SJSA1 (cell line): Measurements from ENCODE around the gene GDE1. TPM values are rescaled to one million over a fixed set of nuclear protein-coding genes. Genes with fewer than 3 reads are reported as not detected.

ENCODE experiments used
- DNase-seq, 2 experiments: peaks; one replicate each; pipeline ENCODE4 v3.0.0-alpha.2; 2015 to 2020; ENCODE audit warnings: low spot score in 2 of 2, low read depth in 1 of 2
- H3K27ac ChIP-seq: fragments of 250-450 bp; sonication (Bioruptor Pico); 2 replicates; pipeline ENCODE4 v1.5.1; 2020; ENCODE audit warnings: mild to moderate bottlenecking, moderate library complexity
- H3K27me3 ChIP-seq: fragments of 250-450 bp; sonication (Bioruptor Pico); replicated peaks from 2 replicates; pipeline ENCODE4 v1.5.1; 2020; ENCODE audit warnings: mild to moderate bottlenecking, moderate library complexity
- H3K36me3 ChIP-seq: fragments of 250-450 bp; sonication (Bioruptor Pico); 2 replicates; pipeline ENCODE4 v1.5.1; 2020; ENCODE audit warnings: mild to moderate bottlenecking
- H3K4me1 ChIP-seq: fragments of 250-450 bp; sonication (Bioruptor Pico); replicated peaks from 2 replicates; pipeline ENCODE4 v1.6.1; 2021; ENCODE audit warnings: mild to moderate bottlenecking
- H3K4me3 ChIP-seq: fragments of 250-450 bp; sonication (Bioruptor Pico); 2 replicates; pipeline ENCODE4 v1.5.1; 2020; ENCODE audit warnings: mild to moderate bottlenecking
- H3K9me3 ChIP-seq: fragments of 250-450 bp; sonication (Bioruptor Pico); replicated peaks from 2 replicates; pipeline ENCODE4 v1.5.1; 2020; ENCODE audit warnings: mild to moderate bottlenecking
- total RNA-seq: library from RNA; depleted of rRNA; stranded (reverse); fragments of >200 nt; shearing (Covaris generic); gene quantifications from 2 replicates; pipeline ENCODE4 v1.2.3, GENCODE V29; 2014

GDE1 gene
- total RNA-seq, 1 experiment from 2014 or later = 48.2 TPM

- peaks cover 23% of the 10 kb centered on the region for H3K4me1 ChIP-seq
- H3K27me3 ChIP-seq = no peaks in the 10 kb centered on the region
- no peaks in the 10 kb centered on the region for H3K9me3 ChIP-seq
- peak; percentile 50 to 51 for DNase-seq
- peaks cover 30% of the 10 kb centered on the region for H3K36me3 ChIP-seq
- H3K4me3 ChIP-seq = no peak overlapping the region
- no peak overlapping the region for H3K27ac ChIP-seq
These were observed 4.3 kb downstream of the GDE1 start for GRCh38 chr16:19517424-19518089.

- Histone ChIP-seq H3K36me3 (peaks cover 30% of the 10 kb centered on the region), H3K4me1 (peaks cover 15% of the 10 kb centered on the region), H3K27me3 (no peaks in the 10 kb centered on the region), H3K9me3 (no peaks in the 10 kb centered on the region), H3K4me3 (no peak overlapping the region), H3K27ac (no peak overlapping the region)
- no peak for DNase-seq
These were observed 6.1 kb downstream of the GDE1 start for GRCh38 chr16:19515757-19516156.

DNA sequence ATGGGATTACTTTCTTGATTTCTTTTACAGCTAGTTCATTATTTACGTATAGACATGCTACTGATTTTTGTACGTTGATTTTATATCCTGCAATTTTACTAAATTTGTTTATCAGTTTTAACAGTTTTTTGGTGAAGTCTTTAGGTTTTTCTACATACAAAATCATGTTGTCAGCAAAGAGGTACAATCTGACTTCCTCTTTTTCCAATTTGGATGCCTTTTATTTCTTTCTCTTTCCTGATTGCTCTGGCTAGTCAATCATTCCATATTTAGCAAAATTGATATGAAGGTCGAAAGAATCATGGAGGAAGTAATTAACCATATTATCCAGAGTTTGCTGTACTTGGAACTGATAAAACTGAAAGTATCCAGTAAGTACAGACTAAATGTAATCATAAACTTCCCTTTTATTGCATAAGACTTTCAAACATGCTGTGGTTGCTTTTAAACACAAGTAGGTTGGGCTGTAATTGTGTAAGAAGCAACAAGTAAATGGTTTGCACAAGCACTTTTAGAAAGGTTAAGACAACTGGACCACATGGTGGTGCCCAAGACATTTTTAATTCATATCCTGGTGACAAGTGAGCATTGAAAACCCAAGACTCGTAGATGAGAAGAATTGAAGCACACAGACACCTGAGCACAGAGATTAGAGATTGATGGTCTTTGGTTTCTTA lies 8.4 kb downstream of the GDE1 start:
- Histone ChIP-seq H3K36me3 (peaks cover 30% of the 10 kb centered on the region), H3K4me3 (no peak overlapping the region), H3K27ac (no peak overlapping the region), H3K9me3 (no peaks in the 10 kb centered on the region), H3K27me3 (no peaks in the 10 kb centered on the region), H3K4me1 (peaks cover 13% of the 10 kb centered on the region)
- DNase-seq = no peak

DNA sequence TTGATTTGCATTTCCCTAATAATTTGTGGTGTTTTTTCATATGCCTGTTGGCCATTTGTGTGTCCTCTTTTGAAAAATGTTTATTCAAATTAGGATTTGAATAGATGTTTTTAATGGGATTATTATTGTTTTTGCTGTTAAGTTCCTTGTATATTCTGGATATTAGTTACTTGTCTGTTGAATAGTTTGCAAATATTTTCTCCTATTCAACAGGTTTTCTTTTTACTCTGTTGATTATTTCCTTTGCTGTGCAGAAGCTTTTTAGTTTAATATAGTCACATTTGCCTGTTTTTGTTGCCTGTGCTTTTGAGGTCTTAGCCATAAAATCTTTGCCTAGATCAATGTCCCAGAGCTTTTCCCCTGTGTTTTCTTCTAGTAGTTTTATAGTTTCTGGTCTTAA lies 9.6 kb downstream of the GDE1 start:
- H3K4me3 ChIP-seq = no peak overlapping the region
- H3K9me3 ChIP-seq = no peaks in the 10 kb centered on the region
- peaks cover 32% of the 10 kb centered on the region for H3K36me3 ChIP-seq
- H3K27me3 ChIP-seq = no peaks in the 10 kb centered on the region
- no peak for DNase-seq
- peaks cover 8% of the 10 kb centered on the region for H3K4me1 ChIP-seq
- H3K27ac ChIP-seq = no peak overlapping the region

GRCh38 chr16:19507867-19508266 lies 14.0 kb downstream of the GDE1 start:
- Histone ChIP-seq H3K4me1 (no peaks in the 10 kb centered on the region), H3K36me3 (peaks cover 28% of the 10 kb centered on the region), H3K27me3 (no peaks in the 10 kb centered on the region), H3K4me3 (no peak overlapping the region), H3K27ac (no peak overlapping the region), H3K9me3 (no peaks in the 10 kb centered on the region)
- no peak for DNase-seq

GRCh38 chr16:19506965-19507364 lies 14.9 kb downstream of the GDE1 start:
- no peak for DNase-seq
- Histone ChIP-seq H3K9me3 (no peaks in the 10 kb centered on the region), H3K36me3 (peaks cover 32% of the 10 kb centered on the region), H3K27ac (no peak overlapping the region), H3K4me1 (no peaks in the 10 kb centered on the region), H3K27me3 (no peaks in the 10 kb centered on the region), H3K4me3 (no peak overlapping the region)

DNA sequence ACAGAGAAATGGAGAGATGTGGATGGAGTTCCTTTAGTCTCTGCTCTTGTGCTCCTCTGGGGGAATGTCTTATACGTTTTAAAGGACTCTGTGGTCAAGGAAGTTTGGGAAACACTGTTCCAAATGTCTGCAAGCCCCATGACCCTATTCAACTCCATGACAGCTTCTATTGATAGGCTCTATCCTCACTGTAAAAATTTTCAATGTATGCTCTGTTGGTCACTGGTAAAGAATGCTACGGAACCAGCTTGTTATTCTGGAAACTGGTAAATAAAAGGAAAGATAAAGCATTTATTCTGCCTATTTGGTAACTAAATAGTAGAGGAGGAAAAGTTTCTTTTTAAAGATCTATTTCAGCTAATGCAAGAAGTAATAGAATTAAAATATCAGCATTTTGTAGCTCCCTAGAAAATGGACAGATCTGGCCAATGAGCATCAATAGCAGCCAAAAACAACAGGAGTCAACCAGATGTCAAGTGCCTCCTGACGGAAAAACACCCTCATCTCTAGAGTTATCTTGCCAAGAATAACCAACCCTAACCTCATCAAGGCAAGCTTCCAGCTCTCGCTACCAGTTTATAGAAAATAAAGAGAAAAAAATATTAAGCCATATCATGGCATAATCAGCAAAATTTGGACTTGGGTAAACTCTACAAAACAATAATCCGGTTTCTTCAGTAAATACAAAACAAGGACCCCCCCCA lies 16.1 kb downstream of the GDE1 start:
- Histone ChIP-seq H3K4me3 (no peak overlapping the region), H3K9me3 (no peaks in the 10 kb centered on the region), H3K4me1 (no peaks in the 10 kb centered on the region), H3K27ac (no peak overlapping the region), H3K27me3 (no peaks in the 10 kb centered on the region), H3K36me3 (peaks cover 40% of the 10 kb centered on the region)
- no peak for DNase-seq

GRCh38 chr16:19503461-19504075 lies 18.3 kb downstream of the GDE1 start:
- DNase-seq = no peak

DNA sequence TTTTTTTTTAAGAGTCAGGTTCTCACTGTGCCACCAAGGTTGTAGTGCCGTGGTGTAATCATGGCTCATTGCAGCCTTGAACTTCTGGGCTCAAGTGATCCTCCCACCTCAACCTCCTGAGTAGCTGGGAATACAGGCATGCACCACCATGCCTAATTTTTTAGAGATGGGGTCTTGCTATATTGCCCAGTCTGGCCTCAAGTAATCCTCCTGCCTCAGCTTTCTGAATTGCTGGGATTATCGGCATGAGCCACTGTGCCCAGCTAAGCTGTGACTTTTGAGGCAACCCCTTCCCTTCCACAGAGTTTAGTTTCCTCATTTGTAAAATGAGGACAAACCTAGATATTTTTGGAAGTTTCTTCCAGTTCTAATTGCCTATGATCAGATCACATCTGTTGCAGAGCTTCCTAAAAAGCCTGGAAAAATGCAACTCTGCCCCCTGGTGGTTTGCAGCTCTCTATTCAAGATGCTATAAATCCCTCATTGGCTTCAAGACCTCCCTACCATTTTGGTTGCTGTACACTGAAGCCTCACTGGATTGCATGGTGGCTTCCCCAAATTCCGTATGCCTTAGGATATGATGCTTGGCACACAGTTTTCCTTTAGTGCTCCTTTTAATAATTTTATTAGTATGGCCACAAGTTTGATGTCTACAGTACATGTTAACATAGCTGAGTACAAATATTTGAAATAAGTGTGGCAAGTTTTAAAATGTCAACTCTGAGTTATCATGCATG lies 19.3 kb downstream of the GDE1 start:
- peak; percentile 37 to 63 for DNase-seq
- Histone ChIP-seq H3K27ac (no peak overlapping the region), H3K27me3 (no peaks in the 10 kb centered on the region), H3K36me3 (peaks cover 40% of the 10 kb centered on the region), H3K4me3 (no peak overlapping the region), H3K4me1 (no peaks in the 10 kb centered on the region), H3K9me3 (no peaks in the 10 kb centered on the region)

More at GRCh38 chr16:19503461-19504075, 18.3 kb downstream of the GDE1 start:
- H3K36me3 ChIP-seq = peaks cover 40% of the 10 kb centered on the region
- no peak overlapping the region for H3K4me3 ChIP-seq
- no peak overlapping the region for H3K27ac ChIP-seq
- H3K9me3 ChIP-seq = no peaks in the 10 kb centered on the region
- no peaks in the 10 kb centered on the region for H3K27me3 ChIP-seq
- H3K4me1 ChIP-seq = no peaks in the 10 kb centered on the region

GRCh38 chr16:19499481-19499880 lies 22.4 kb downstream of the GDE1 start:
- Histone ChIP-seq H3K27me3 (no peaks in the 10 kb centered on the region), H3K9me3 (no peaks in the 10 kb centered on the region), H3K36me3 (peaks cover 28% of the 10 kb centered on the region), H3K4me3 (no peak overlapping the region), H3K4me1 (no peaks in the 10 kb centered on the region), H3K27ac (no peak overlapping the region)
- DNase-seq = no peak

DNA sequence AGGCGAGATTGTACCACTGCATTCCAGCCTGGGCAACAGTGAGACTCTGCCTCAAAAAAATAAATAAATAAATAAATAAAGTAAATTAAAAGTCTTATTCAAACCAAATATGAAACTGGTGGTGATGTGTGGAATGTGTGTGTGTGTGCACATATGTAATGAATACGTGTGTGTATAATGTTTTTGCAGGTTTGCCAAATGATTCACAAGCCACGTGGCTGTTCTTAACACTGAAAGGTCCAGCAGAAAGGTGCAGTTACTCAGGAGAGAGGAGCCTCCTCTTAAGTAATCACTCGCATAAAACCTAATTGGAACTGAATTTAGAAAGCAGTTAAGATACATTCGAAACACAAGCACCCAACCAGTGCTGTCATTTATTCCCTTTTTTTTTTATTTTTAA lies 22.9 kb downstream of the GDE1 start:
- Histone ChIP-seq H3K4me3 (no peak overlapping the region), H3K9me3 (no peaks in the 10 kb centered on the region), H3K4me1 (no peaks in the 10 kb centered on the region), H3K27me3 (no peaks in the 10 kb centered on the region), H3K36me3 (peaks cover 24% of the 10 kb centered on the region), H3K27ac (no peak overlapping the region)
- DNase-seq = no peak

GRCh38 chr16:19497176-19497575 lies 24.7 kb downstream of the GDE1 start:
- Histone ChIP-seq H3K4me1 (no peaks in the 10 kb centered on the region), H3K27ac (no peak overlapping the region), H3K4me3 (no peak overlapping the region), H3K9me3 (no peaks in the 10 kb centered on the region), H3K27me3 (no peaks in the 10 kb centered on the region), H3K36me3 (peaks cover 9% of the 10 kb centered on the region)
- DNase-seq = no peak

DNA sequence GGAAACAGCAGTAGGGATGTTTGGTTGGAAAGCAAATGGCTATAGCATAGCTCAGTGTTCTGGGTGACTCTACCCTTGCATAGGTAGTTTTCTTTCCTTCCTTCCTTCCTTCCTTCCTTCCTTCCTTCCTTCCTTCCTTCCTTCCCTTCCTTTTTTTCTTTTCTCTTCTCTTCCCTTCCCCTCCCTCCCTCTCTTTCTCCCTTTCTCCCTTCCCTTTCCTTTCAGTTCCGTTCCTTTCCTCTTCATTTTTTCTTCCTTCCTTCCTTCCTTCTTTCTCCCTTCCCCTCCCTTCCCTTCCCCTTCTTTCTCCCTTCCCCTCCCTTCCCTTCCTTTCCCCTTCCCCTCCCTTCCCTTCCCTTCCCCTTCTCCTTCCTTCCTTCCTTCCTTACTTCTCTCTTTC lies 31.3 kb downstream of the GDE1 start:
- no peaks in the 10 kb centered on the region for H3K36me3 ChIP-seq
- H3K27me3 ChIP-seq = no peaks in the 10 kb centered on the region
- H3K9me3 ChIP-seq = no peaks in the 10 kb centered on the region
- no peak overlapping the region for H3K4me3 ChIP-seq
- no peaks in the 10 kb centered on the region for H3K4me1 ChIP-seq
- H3K27ac ChIP-seq = no peak overlapping the region
- DNase-seq = no peak
